Gastrocnemius medialis (tissue), 4 donors: ENCODE data around the gene FITM1. TPM values are rescaled to one million over a fixed set of nuclear protein-coding genes. Genes with fewer than 3 reads are reported as not detected.

Experiments used
- ATAC-seq, 2 donors: fragments of 150-250 bp; one replicate each; pipeline ENCODE4 v1.9.1; 2016
- DNase-seq, 2 donors: peaks; one replicate each; pipeline ENCODE4 v3.0.0-alpha.2; 2019
- H3K27ac ChIP-seq, 4 donors: fragments of 200-600 bp; sonication (generic); 1 replicate in 1 of 4; 2 replicates in 3 of 4; pipeline ENCODE4 v1.5.1; 2016 to 2018; ENCODE audit warnings: mild to moderate bottlenecking in 2 of 4, moderate library complexity in 1 of 4
- H3K27me3 ChIP-seq, 3 donors: fragments of 200-600 bp; sonication (generic) in 2 of 3; 1 replicate in 1 of 3; 2 replicates in 2 of 3; pipeline versions ENCODE4 v1.5.1 to v1.6.0; 2016 to 2019; ENCODE audit warnings: mild to moderate bottlenecking in 1 of 3, moderate library complexity in 1 of 3
- H3K36me3 ChIP-seq, 2 donors: fragments of 200-600 bp; sonication (generic) in 1 of 2; one replicate each; pipeline ENCODE4 v1.5.1; 2017 to 2018
- H3K4me1 ChIP-seq, 2 donors: fragments of 200-600 bp; sonication (generic) in 1 of 2; one replicate each; pipeline ENCODE4 v1.5.1; 2016 to 2017; ENCODE audit warnings: mild to moderate bottlenecking in 2 of 2
- H3K4me3 ChIP-seq, 4 donors: fragments of 200-600 bp; sonication (generic) in 3 of 4; 1 replicate in 1 of 4; 2 replicates in 3 of 4; pipeline ENCODE4 v1.5.1; 2016 to 2019; ENCODE audit warnings: mild to moderate bottlenecking in 2 of 4
- H3K9me3 ChIP-seq, 3 donors: fragments of 200-600 bp; sonication (generic) in 2 of 3; 1 replicate in 1 of 3; 2 replicates in 2 of 3; pipeline ENCODE4 v1.5.1; 2016 to 2019
- CTCF ChIP-seq, 5 experiments: fragments of 450-650 bp in 3 of 5; fragments of 200-600 bp in 2 of 5; sonication (generic) in 2 of 5; IDR thresholded peaks in 4 of 5; conservative IDR thresholded peaks in 1 of 5; 1 replicate in 4 of 5; 2 replicates in 1 of 5; pipeline ENCODE4 v1.5.1; 2016 to 2019; ENCODE audit warnings: antibody characterized with exemption in 5 of 5, mild to moderate bottlenecking in 3 of 5, moderate library complexity in 3 of 5
- POLR2A ChIP-seq, 2 donors: fragments of 450-650 bp; IDR thresholded peaks; one replicate each; pipeline ENCODE4 v1.6.1; 2017; ENCODE audit warnings: antibody characterized with exemption in 2 of 2, mild to moderate bottlenecking in 2 of 2, moderate library complexity in 2 of 2
- in situ Hi-C, 4 donors: fragments of 200-750 bp; cut with MboI; loops; one replicate each; pipeline versions ENCODE4 v1.15.0 to v1.8.0; 2017; ENCODE audit warnings: low sequenced_read_pairs in 4 of 4
- intact Hi-C: fragments of 100-400 bp; cut with DNase I; formaldehyde crosslinking; loops from one replicate; pipeline ENCODE4 v1.15.1; 2023; ENCODE audit warnings: low total_unique reads
- total RNA-seq, 4 donors: library from RNA; depleted of rRNA; stranded (reverse); fragments of >200 nt; gene quantifications; one replicate each; pipeline versions ENCODE4 v1.1.0 to v1.2.3, GENCODE V29; 2016

FITM1 gene
- total RNA-seq, 4 donors from 2014 or later, result 45.3 to 91.3 (median 65.4) TPM

- TF ChIP-seq POLR2A (IDR thresholded peaks at IDR 0.05) (no peak), CTCF (IDR thresholded peaks at IDR 0.05 in 4 of 5, conservative IDR thresholded peaks at IDR 0.05 in 1 of 5) (no peak)
- Histone ChIP-seq H3K4me3 (peak overlapping the region; percentile 75 to 97 (median 90)), H3K4me1 (peaks cover 10 to 14% of the 10 kb centered on the region in 2 donors), H3K9me3 (no peaks in the 10 kb centered on the region), H3K27me3 (no peaks in the 10 kb centered on the region), H3K36me3 (no peaks in the 10 kb centered on the region), H3K27ac (peak overlapping the region; percentile 83 to 88 (median 88))
- intact Hi-C loops, result no loop called here
- in situ Hi-C loops, result loop anchor here in 1 of 4 donors (5.0 kb wide), 1 partner anchor 36 kb away; no protein-coding TSS in a partner anchor
- ATAC-seq, result no peak
- DNase-seq, result no peak
Observed at GRCh38 chr14:24093207-24093900, 37.1 kb upstream of the FITM1 start.

- H3K27me3 ChIP-seq, result no peaks in the 10 kb centered on the region
- intact Hi-C loops, result loop anchor here (2.0 kb wide), 2 partner anchors 21 to 67 kb away; partner anchors contain the start of genes DCAF11, IRF9 and NRL
- peak; percentile 53 for TF ChIP-seq POLR2A (IDR thresholded peaks at IDR 0.05)
- peak in 1 of 5 experiments; percentile 16 for TF ChIP-seq CTCF (IDR thresholded peaks at IDR 0.05 in 4 of 5, conservative IDR thresholded peaks at IDR 0.05 in 1 of 5)
- H3K36me3 ChIP-seq, result no peaks in the 10 kb centered on the region
- peaks cover 10 to 14% of the 10 kb centered on the region in 2 donors for H3K4me1 ChIP-seq
- H3K9me3 ChIP-seq, result no peaks in the 10 kb centered on the region
- in situ Hi-C loops, result loop anchor here in 1 of 4 donors (5.0 kb wide), 1 partner anchor 37 kb away; no protein-coding TSS in a partner anchor
- peak within 1 kb of the TSS; percentile 83 to 88 (median 88) for H3K27ac ChIP-seq
- peak; percentile 88 to 90 for ATAC-seq
- DNase-seq, result peak; percentile 88 to 93
- H3K4me3 ChIP-seq, result peak within 1 kb of the TSS; percentile 75 to 97 (median 90)
Observed at GRCh38 chr14:24093901-24094840, 36.3 kb upstream of the FITM1 start, which contains the start of gene PCK2. Gene PCK2, plus strand, starts transcription at chr14:24094311. Its CDS starts 95 bp downstream, at chr14:24094406.

GRCh38 chr14:24094841-24095270 lies 35.6 kb upstream of the FITM1 start:
- no peak for ATAC-seq
- no peaks in the 10 kb centered on the region for H3K36me3 ChIP-seq
- H3K4me3 ChIP-seq, result peak overlapping the region; percentile 75 to 97 (median 90)
- H3K27me3 ChIP-seq, result no peaks in the 10 kb centered on the region
- H3K9me3 ChIP-seq, result no peaks in the 10 kb centered on the region
- TF ChIP-seq POLR2A (IDR thresholded peaks at IDR 0.05) (no peak), CTCF (IDR thresholded peaks at IDR 0.05 in 4 of 5, conservative IDR thresholded peaks at IDR 0.05 in 1 of 5) (no peak)
- intact Hi-C loops, result loop anchor here (2.0 kb wide), 2 partner anchors 20 to 66 kb away; partner anchors contain the start of genes DCAF11, IRF9 and NRL
- H3K27ac ChIP-seq, result peak overlapping the region; percentile 83 to 88 (median 88)
- peaks cover 10 to 14% of the 10 kb centered on the region in 2 donors for H3K4me1 ChIP-seq
- in situ Hi-C loops, result loop anchor here in 1 of 4 donors (5.0 kb wide), 1 partner anchor 38 kb away; no protein-coding TSS in a partner anchor
- no peak for DNase-seq

GRCh38 chr14:24095271-24096068 lies 35.0 kb upstream of the FITM1 start:
- Histone ChIP-seq H3K36me3 (no peaks in the 10 kb centered on the region), H3K27me3 (no peaks in the 10 kb centered on the region), H3K9me3 (no peaks in the 10 kb centered on the region), H3K27ac (peak overlapping the region; percentile 83 to 88 (median 88)), H3K4me3 (peak overlapping the region; percentile 75 to 97 (median 90)), H3K4me1 (peaks cover 10 to 14% of the 10 kb centered on the region in 2 donors)
- no peak for ATAC-seq
- peak in 1 of 2 donors; percentile 37 for DNase-seq
- in situ Hi-C loops, result no loop called here
- TF ChIP-seq POLR2A (IDR thresholded peaks at IDR 0.05) (no peak), CTCF (IDR thresholded peaks at IDR 0.05 in 4 of 5, conservative IDR thresholded peaks at IDR 0.05 in 1 of 5) (no peak)
- intact Hi-C loops, result loop anchor here (2.0 kb wide), 2 partner anchors 19 to 65 kb away; partner anchors contain the start of genes DCAF11, IRF9 and NRL
